ENCODE results near the gene TENT5C. TPM values are rescaled to one million over a fixed set of nuclear protein-coding genes. Genes with fewer than 3 reads are reported as not detected.

The TENT5C gene
- total RNA-seq, 1 experiment from 2014 or later: 19.8 TPM

- no peaks in the 10 kb centered on the region for H3K9me3 Mint-ChIP-seq (ENCODE audit: unreplicated experiment)
- CTCF ChIA-PET: no interaction called here
- H3K27me3 Mint-ChIP-seq (ENCODE audit: insufficient read depth, unreplicated experiment): no peaks in the 10 kb centered on the region
- DNase-seq: no peak
- intact Hi-C loops (cut with micrococcal nuclease; ENCODE audit: unreplicated experiment): no loop called here
- H3K36me3 Mint-ChIP-seq (ENCODE audit: insufficient read depth, unreplicated experiment): no peaks in the 10 kb centered on the region
- BruUV-seq (replicated peaks): no TSS peak
- peaks cover under 1% of the 10 kb centered on the region for H3K4me1 Mint-ChIP-seq (ENCODE audit: low read depth, unreplicated experiment)
- H3K4me3 ChIP-seq (ENCODE audit: low read depth, low read length): no peak overlapping the region
- no peaks in the 10 kb centered on the region for H3K9me3 ChIP-seq
- H3K36me3 ChIP-seq (ENCODE audit: control insufficient read depth, insufficient read depth, low read length): no peaks in the 10 kb centered on the region
- no peaks in the 10 kb centered on the region for H3K27me3 ChIP-seq (replicated peaks; ENCODE audit: control insufficient read depth, insufficient read depth, low read length)
- POLR2A ChIA-PET: no interaction called here
- H3K4me3 Mint-ChIP-seq (ENCODE audit: unreplicated experiment): no peak overlapping the region
- no peak overlapping the region for H3K27ac Mint-ChIP-seq (ENCODE audit: unreplicated experiment)
- no peak for TF ChIP-seq CTCF (IDR thresholded peaks at IDR 0.05; ENCODE audit: insufficient read depth in 1 of 2, low read depth in 1 of 2, low read length in 1 of 2, severe bottlenecking in 1 of 2, unreplicated experiment in 1 of 2)
- peaks cover under 1% of the 10 kb centered on the region; the same call in 1 of the 2 replicates for H3K4me1 ChIP-seq
Measured at GRCh38 chr1:117579221-117579906, 26.5 kb upstream of the TENT5C start.

GRCh38 chr1:117580436-117580835 is 25.4 kb upstream of the TENT5C start:
- no peak for TF ChIP-seq CTCF (IDR thresholded peaks at IDR 0.05; ENCODE audit: insufficient read depth in 1 of 2, low read depth in 1 of 2, low read length in 1 of 2, severe bottlenecking in 1 of 2, unreplicated experiment in 1 of 2)
- Mint-ChIP-seq H3K4me3 (ENCODE audit: unreplicated experiment) (no peak overlapping the region), H3K27me3 (ENCODE audit: insufficient read depth, unreplicated experiment) (no peaks in the 10 kb centered on the region), H3K36me3 (ENCODE audit: insufficient read depth, unreplicated experiment) (no peaks in the 10 kb centered on the region), H3K9me3 (ENCODE audit: unreplicated experiment) (no peaks in the 10 kb centered on the region), H3K27ac (ENCODE audit: unreplicated experiment) (no peak overlapping the region), H3K4me1 (ENCODE audit: low read depth, unreplicated experiment) (no peaks in the 10 kb centered on the region)
- H3K4me1 ChIP-seq: no peaks in the 10 kb centered on the region
- POLR2A ChIA-PET: no interaction called here
- no peak for DNase-seq
- intact Hi-C loops (cut with micrococcal nuclease; ENCODE audit: unreplicated experiment): no loop called here
- CTCF ChIA-PET: no interaction called here
- H3K27me3 ChIP-seq (replicated peaks; ENCODE audit: control insufficient read depth, insufficient read depth, low read length): no peaks in the 10 kb centered on the region
- no TSS peak for BruUV-seq (replicated peaks)
- H3K36me3 ChIP-seq (ENCODE audit: control insufficient read depth, insufficient read depth, low read length): no peaks in the 10 kb centered on the region
- no peaks in the 10 kb centered on the region for H3K9me3 ChIP-seq
- no peak overlapping the region for H3K4me3 ChIP-seq (ENCODE audit: low read depth, low read length)

- Mint-ChIP-seq H3K36me3 (ENCODE audit: insufficient read depth, unreplicated experiment) (no peaks in the 10 kb centered on the region), H3K4me1 (ENCODE audit: low read depth, unreplicated experiment) (no peaks in the 10 kb centered on the region), H3K4me3 (ENCODE audit: unreplicated experiment) (no peak overlapping the region), H3K27me3 (ENCODE audit: insufficient read depth, unreplicated experiment) (no peaks in the 10 kb centered on the region), H3K9me3 (ENCODE audit: unreplicated experiment) (no peaks in the 10 kb centered on the region), H3K27ac (ENCODE audit: unreplicated experiment) (no peak overlapping the region)
- POLR2A ChIA-PET: no interaction called here
- intact Hi-C loops (cut with micrococcal nuclease; ENCODE audit: unreplicated experiment): no loop called here
- CTCF ChIA-PET: no interaction called here
- Histone ChIP-seq H3K27me3 (replicated peaks; ENCODE audit: control insufficient read depth, insufficient read depth, low read length) (no peaks in the 10 kb centered on the region), H3K4me1 (no peaks in the 10 kb centered on the region), H3K4me3 (ENCODE audit: low read depth, low read length) (no peak overlapping the region), H3K9me3 (no peaks in the 10 kb centered on the region), H3K36me3 (ENCODE audit: control insufficient read depth, insufficient read depth, low read length) (no peaks in the 10 kb centered on the region)
- no TSS peak for BruUV-seq (replicated peaks)
- TF ChIP-seq CTCF (IDR thresholded peaks at IDR 0.05; ENCODE audit: insufficient read depth in 1 of 2, low read depth in 1 of 2, low read length in 1 of 2, severe bottlenecking in 1 of 2, unreplicated experiment in 1 of 2): no peak
- DNase-seq: no peak
Measured at GRCh38 chr1:117580882-117581281, 25.0 kb upstream of the TENT5C start.

All from Caco-2 (cell line).